KBM-7 (cell line): Measurements from ENCODE around the gene PCA3.

Experiments
- DNase-seq: peaks from one replicate; pipeline ENCODE4 v3.0.0-alpha.2; 2015
- in situ Hi-C: fragments of 300-500 bp; cut with MboI; formaldehyde crosslinking; loops from 2 replicates; pipeline ENCODE4 v1.14.3; 2020; ENCODE audit warnings: low sequenced_read_pairs, low pct_unique_long_range_greater_than_20kb, mixed read lengths

Gene PCA3

DNA sequence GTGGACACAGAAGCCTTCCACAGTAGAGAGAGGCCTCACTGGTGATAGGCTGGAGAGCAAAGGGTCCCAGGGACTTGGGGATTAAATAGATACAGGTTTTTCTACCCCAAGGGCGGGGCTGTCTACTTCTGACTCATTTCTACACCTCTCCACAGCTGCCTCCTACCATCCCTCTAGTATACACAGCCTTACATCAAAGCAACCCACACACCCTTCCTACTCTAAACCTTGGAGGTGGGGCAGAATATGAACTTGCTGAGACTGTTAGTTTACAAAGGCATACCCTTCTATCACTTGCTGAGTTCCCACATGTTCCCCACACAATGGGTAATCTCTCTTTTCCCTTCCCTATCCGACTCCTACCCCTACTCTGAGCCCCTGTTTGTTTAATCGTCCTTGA, 19.9 kb upstream of the PCA3 start:
- in situ Hi-C loops: no loop called here
- no peak for DNase-seq

DNA sequence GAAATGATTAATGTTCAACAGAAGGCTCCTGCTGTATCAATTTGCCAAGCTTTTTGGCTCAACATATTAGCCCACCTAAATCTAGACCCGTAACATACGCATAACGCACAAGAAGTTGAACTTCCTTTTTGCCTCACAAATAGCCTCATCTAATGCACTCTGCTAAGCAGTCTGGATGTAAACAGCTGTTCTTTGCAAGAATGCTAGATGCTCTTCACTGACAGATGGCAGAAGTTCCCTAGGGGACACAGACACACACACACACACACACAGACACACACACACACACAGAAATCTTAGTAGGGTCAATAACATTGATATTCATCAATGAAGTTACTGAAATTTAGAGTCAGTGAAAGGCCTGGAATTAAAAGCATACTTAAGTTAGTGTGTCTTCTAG, 13.2 kb upstream of the PCA3 start:
- in situ Hi-C loops: loop anchor here (25.0 kb wide), 1 partner anchor 236 kb away; no protein-coding TSS in a partner anchor
- DNase-seq: no peak

DNA sequence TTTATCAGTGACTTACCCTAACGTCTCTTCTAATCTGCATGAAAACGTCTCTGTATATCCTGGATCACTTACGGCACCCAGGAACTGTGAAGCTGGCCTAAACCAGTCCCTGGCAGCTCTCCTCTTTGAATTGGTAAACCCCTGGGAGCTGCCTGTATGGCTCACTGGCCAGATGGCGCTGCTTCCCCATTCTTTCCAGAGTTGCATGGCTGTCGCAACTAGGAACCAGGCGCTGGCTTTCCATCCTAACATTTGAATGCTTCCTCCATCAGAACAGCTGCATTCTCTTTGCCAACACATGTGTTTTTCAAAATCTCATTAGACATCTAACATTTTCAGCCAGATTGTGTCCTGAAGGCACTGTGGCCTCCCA, 8.0 kb upstream of the PCA3 start:
- DNase-seq: peak; percentile 32
- in situ Hi-C loops: loop anchor here (25.0 kb wide), 1 partner anchor 231 kb away; no protein-coding TSS in a partner anchor

DNA sequence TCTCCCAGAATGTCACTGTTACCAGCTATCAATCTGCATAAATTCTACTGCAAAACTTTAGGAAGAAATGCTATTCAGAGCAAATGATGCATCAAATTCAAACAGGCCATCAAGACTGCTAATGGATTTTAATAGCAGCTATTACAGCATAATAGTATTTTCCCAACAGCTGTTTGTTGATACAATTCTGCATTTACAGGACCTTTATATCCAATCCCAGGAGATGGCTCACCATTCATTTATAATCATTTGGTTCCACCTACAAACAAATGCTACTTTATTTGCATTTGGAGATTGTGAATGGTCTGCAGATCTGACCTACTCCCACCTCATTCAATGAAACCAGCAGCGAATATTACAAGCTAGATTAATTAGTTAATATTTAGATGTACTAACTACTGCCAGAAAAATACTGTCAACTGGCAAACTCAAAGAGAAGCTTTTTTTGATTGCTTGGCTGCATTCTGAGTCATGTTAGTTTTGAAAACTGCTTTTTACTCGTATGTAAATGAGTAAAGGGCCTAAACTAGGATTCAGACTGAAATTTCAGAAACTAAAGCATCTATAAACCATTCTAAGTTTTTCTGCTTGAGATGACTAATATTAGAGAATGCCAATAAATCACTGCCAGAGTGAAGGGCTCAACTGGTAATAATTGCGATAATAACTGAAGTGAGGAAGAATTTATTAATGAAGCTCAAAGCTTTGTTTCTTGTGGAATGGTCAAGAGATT, 7.1 kb upstream of the PCA3 start:
- DNase-seq: no peak
- in situ Hi-C loops: loop anchor here (25.0 kb wide), 1 partner anchor 230 kb away; no protein-coding TSS in a partner anchor

DNA sequence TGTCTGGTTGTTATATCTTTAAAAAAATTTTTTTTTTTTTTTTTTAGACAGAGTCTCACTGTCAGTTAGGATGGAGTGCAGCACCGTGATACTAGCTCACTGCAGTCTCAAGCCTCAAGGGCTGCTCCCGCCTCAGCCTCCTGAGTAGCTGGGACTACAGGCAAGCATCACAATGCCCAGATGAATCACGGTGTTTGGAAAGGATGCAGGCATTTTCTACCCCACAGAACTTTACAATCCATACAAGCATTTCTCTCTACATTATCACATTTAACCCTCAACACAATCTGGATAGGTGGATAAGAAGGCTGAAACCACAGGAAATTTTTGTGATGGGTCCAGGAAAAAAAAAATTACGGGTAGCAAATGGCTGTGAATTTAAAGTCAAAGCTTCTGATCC, 5.8 kb upstream of the PCA3 start:
- in situ Hi-C loops: loop anchor here (25.0 kb wide), 1 partner anchor 229 kb away; no protein-coding TSS in a partner anchor
- DNase-seq: no peak

DNA sequence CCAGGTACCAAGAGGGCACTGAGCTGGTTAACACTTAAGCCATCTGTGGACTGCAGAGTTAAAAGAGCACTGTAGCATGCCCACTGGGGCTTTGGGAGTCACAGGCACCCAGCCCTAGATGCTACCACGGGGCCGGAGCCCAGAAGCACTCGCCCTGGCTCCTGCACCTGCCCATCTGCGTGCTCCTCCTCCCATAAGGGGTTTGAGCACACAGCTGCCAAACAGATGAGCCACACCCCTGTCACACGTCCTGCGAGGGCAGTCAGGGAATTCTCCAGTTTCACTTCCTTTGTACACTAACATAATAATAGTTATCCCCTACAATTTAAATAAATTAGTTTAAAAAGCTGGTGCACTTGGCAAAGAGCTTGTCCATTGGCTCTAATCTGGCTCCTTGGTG, 4.5 kb upstream of the PCA3 start:
- in situ Hi-C loops: loop anchor here (25.0 kb wide), 1 partner anchor 228 kb away; no protein-coding TSS in a partner anchor
- DNase-seq: no peak

DNA sequence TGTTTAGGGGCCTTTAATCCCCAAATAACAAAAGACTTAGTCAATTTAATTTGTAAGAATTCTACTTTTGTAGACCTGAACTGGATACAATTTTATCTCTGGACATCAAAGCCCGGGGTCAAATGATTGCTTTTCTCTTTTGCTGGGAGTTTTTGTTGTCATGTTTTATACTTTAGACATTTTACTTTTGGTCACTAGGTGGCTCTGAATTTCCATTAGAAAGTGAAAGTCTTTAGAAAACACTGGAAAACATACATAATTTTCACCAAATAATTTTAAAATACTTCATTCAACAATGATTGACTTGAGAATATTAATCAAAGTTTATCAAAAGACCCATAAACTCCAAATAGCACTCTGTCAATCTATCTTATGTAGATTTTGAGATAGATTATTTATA, 2.8 kb upstream of the PCA3 start:
- in situ Hi-C loops: loop anchor here (25.0 kb wide), 1 partner anchor 226 kb away; no protein-coding TSS in a partner anchor
- peak; percentile 17 for DNase-seq

DNA sequence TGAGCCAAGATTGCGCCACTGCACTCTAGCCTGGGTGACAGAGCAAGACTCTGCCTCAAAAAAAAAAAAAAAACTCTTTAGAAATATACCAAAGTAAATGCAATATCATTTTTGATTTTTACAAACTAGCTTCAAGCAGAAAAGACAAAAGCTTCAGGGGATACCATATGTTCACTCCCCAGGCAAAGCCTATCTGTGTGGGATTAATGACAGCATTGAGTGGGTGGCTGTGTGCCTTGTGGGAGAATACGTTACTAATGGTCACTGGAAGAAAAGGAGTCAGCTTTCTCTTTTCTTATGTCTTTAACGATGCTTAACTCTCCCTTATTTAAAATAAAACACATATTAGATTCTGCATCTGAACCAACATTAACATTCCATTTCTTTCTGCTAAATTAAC, 1.9 kb downstream of the PCA3 start:
- in situ Hi-C loops: loop anchor here (25.0 kb wide), 1 partner anchor 221 kb away; no protein-coding TSS in a partner anchor
- no peak for DNase-seq

DNA sequence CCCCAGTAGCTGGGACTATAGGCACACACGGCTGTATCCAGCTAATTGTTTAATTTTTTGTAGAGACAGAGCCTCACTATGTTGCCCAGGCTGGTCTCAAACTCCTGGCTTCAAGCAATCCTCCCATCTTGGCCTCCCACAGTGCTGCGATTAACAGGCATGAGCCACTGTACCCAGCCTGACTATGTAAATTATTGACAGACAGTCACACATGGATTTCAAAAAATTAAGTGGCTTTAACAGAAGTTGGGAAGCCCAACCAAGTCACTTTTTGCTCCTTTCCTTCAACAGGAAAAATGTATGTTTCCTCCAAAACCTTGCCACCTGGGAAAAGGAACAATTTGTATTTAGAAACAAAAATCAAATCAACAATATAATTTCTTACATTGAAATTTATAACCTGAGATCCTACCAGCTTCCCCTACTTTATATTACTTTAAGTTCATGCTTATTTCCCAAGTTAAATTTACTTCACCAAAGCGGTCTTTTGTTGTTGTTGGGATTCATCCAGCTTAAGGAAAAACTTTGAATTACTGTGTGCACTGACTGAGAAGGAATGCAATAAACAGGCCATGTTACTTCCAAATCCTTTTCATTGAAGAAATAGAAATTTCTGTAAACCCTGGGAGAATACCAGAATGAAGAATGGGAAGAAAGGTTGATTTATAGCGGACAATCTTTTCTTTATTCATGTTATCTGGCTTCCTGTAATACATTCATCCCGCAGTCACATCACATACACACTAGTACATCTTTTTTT, 8.6 kb downstream of the PCA3 start:
- no peak for DNase-seq
- in situ Hi-C loops: loop anchor here (25.0 kb wide), 1 partner anchor 214 kb away; no protein-coding TSS in a partner anchor

DNA sequence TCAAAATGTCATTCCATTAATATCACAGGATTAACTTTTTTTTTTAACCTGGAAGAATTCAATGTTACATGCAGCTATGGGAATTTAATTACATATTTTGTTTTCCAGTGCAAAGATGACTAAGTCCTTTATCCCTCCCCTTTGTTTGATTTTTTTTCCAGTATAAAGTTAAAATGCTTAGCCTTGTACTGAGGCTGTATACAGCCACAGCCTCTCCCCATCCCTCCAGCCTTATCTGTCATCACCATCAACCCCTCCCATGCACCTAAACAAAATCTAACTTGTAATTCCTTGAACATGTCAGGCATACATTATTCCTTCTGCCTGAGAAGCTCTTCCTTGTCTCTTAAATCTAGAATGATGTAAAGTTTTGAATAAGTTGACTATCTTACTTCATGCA, 20.6 kb downstream of the PCA3 start:
- in situ Hi-C loops: no loop called here
- no peak for DNase-seq

DNA sequence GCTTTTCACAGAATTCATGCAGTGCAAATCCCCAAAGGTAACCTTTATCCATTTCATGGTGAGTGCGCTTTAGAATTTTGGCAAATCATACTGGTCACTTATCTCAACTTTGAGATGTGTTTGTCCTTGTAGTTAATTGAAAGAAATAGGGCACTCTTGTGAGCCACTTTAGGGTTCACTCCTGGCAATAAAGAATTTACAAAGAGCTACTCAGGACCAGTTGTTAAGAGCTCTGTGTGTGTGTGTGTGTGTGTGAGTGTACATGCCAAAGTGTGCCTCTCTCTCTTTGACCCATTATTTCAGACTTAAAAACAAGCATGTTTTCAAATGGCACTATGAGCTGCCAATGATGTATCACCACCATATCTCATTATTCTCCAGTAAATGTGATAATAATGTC, 21.3 kb downstream of the PCA3 start:
- no peak for DNase-seq
- in situ Hi-C loops: no loop called here

DNA sequence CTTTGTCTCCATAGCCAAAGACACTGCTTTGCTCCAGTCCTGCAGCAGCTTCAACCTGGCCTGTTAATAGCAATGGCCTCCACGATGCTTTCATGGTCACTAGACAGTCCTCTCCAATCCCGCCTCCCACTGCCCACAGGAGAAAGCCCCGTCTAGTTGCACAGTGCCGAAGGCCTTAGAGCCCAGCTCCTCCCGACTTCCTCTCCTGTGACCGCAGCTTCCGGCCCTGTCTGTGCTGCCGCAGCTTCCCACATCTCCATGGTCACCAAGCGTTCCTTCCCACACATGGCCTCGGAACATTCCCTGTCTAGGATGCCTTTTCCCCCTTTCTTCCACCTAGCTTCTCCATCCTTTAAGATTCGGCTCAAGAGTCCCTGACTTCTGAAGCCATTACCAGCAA, 23.4 kb downstream of the PCA3 start:
- in situ Hi-C loops: no loop called here
- DNase-seq: peak; percentile 64

DNA sequence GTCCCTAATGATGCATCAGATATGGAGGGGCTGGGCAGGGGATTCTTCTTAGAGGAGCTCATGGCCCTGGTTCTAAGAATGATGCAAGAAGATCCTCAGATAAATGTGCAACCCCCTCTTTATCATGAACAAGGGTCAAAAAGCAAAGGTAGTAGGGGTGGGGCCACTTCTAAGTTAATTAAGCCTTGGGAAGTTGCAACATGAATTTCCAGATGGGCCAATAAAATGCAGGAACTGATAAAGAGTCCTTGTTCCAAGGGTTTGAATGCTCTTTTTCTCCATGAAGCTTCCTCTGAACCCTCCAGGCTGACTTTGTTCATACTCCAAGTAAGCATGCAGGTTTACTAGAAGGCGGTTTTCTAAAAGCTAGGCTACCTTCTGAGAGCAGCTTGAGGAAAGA, 25.6 kb downstream of the PCA3 start:
- in situ Hi-C loops: no loop called here
- no peak for DNase-seq

DNA sequence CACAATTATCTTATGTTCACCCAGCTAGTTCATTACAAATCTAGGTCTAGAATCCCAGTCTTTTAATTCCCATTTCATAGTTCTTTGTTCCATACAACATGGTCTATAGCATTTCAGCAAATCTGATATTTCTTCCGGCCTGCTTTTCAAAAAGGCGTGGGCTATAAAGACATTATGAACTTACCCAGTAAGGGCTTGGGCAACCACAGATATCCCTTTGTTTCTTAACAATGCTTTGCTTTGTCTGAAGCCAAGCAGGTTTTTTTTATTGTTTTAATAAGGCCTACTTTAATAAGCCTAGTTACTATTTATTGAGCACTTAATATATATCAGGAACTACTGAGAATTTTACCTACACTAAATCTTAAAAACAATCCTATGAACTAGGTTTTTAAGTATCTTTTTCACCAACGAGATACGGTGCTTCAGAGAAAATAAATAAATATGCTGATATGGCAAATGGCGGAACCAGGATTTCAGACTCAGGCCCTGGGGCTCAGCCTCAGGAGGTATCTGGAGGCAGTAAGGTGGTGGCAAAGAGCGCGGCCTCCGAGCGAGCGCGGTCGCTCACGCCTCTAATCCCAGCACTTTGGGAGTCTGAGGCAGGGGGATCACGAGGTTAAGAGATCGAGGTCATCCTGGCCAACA, 29.7 kb downstream of the PCA3 start:
- DNase-seq: no peak
- in situ Hi-C loops: no loop called here

DNA sequence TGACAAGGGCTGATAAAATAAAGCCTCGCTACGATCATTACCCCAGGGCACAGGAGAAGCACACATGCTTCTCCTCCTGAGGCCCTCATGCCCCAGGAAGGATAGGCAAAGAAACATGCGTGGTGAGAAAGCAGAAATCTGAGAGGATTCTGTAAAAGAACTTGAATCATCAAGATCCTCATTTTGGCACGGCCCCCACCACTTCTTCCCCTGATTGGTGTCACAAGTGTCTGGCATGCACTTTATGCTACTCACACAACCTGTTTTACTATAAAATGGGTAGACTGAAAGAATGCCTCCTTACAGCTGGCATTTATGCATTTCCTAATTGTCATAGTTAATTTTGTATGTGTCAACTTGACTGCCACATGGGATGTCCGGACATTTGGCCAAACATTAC, 32.1 kb downstream of the PCA3 start:
- in situ Hi-C loops: no loop called here
- DNase-seq: no peak

DNA sequence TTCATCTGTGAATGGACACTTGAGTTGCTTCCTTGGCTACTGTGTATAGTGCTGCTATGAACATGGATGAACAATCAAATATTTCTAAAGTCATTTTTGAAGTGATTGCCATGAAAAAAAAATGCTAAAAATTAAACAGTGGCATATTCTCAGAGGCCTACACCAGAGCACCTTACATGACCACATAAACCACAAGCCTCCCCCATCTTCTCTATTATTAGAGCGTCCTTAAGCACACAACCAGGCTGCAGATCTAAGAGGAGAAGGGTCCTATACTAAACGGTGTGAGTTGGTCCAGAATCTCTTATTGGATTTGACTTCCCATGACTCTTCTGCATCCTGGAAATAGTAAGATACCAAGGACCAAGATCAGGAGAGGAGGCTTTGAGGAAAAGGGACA, 34.3 kb downstream of the PCA3 start:
- DNase-seq: peak; percentile 21
- in situ Hi-C loops: no loop called here

DNA sequence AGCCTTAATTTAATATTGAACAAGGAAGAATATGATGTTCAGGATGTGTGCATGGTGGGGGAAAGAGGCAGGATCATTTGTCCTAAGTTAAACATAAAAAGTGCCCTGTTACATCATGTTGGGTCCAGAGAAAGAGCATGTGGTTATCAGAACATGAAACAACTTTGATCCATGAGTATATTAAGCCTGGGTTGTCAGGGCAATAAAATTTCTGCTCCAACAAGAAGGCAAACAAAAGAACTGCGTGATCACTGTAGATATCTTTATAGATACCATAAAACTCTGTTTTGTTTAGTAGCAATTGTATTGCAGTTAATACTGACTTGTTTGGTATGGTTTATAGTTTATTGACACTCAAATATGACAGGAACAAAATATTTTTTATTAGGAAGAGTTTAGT, 35.2 kb downstream of the PCA3 start:
- in situ Hi-C loops: no loop called here
- no peak for DNase-seq

DNA sequence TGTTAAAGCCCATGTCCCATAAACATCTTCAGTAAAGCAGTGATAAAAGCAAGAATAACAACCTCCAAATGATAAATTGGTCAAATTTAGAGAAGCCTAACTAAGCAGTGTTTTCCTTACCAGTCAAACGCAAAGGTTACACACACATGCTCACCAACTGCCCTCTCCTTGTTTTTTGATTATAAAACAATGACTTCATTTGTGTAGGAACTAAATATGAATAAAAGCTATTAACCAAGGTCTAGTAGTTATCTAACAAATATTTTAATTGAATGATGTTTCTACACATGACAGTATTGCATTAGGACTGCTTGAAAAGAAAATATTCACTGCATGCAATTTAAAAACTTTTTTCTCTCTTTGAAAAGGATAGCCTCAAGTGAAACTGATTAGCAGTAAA, 36.7 kb downstream of the PCA3 start:
- in situ Hi-C loops: no loop called here
- no peak for DNase-seq

DNA sequence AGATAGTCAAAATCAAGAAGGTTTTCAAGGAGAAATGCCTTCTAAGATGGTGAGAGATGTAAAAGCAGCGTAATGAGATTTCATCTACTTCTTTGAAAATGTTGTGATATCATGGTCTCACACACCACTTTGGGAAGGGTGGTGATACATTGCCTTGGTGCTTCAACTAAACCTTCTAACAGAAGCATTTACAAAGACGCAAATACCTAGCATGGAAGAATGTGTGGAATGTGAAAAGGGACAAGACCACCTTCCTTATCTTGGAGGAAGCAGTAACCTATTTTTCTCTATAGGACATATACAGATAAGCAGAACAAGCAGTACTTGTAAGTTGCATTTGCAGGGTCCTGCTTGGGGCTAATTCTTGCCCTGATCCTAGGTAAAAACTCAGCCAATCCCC, 38.8 kb downstream of the PCA3 start:
- DNase-seq: no peak
- in situ Hi-C loops: no loop called here

DNA sequence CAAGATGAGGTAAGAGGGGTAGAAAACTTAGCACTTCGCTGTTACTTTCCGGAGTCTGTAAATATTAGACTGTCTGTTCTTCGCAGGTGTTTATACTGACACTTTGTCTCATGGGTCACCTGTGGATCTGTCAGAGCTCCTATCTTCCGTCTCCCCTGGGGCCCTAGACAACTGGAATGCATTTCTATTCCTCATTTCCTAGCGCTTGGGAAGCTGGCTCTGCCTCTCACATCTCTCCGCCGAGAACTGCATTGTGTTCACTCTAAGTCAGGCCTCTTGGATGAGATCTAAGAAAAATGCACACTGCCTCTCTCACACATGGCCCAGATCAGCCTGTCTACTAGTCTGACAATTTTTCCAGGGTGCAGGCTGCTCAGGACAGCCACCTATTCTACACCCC, 39.5 kb downstream of the PCA3 start:
- in situ Hi-C loops: no loop called here
- DNase-seq: no peak
